Neutrophil (primary cell): Measurements from ENCODE around the gene SEL1L3.

ENCODE experiments used
- H3K27ac ChIP-seq: fragments of 200-600 bp; sonication (generic); 2 replicates; pipeline ENCODE4 v1.5.1; 2016; ENCODE audit warnings: mild to moderate bottlenecking, moderate library complexity
- H3K27me3 ChIP-seq: fragments of 200-600 bp; sonication (generic); 2 replicates; pipeline ENCODE4 v1.6.0; 2016; ENCODE audit warnings: mild to moderate bottlenecking
- H3K36me3 ChIP-seq: fragments of 200-600 bp; sonication (generic); 2 replicates; pipeline ENCODE4 v1.5.1; 2017
- H3K4me1 ChIP-seq, 2 experiments: fragments of 200-600 bp in 1 of 2; sonication (generic) in 1 of 2; 1 replicate in 1 of 2; 2 replicates in 1 of 2; pipeline versions ENCODE4 v1.5.1 to v1.6.1; 2013 to 2016; ENCODE audit warnings: low read depth in 1 of 2, low read length in 1 of 2, mild to moderate bottlenecking in 1 of 2, moderate library complexity in 1 of 2; ENCODE audit not compliant: control insufficient read depth in 1 of 2, insufficient read depth in 1 of 2
- H3K4me3 ChIP-seq, 2 experiments: fragments of 200-600 bp in 1 of 2; sonication (generic) in 1 of 2; 1 replicate in 1 of 2; 2 replicates in 1 of 2; pipeline ENCODE4 v1.5.1; 2013 to 2016; ENCODE audit warnings: low read depth in 1 of 2, low read length in 1 of 2, mild to moderate bottlenecking in 1 of 2, moderate library complexity in 1 of 2
- H3K9me3 ChIP-seq: fragments of 200-600 bp; sonication (generic); 2 replicates; pipeline ENCODE4 v1.5.1; 2016
- CTCF ChIP-seq: fragments of 200-600 bp; sonication (generic); IDR thresholded peaks from 2 replicates; pipeline ENCODE4 v1.5.1; 2016; ENCODE audit warnings: antibody characterized with exemption

The SEL1L3 gene

DNA sequence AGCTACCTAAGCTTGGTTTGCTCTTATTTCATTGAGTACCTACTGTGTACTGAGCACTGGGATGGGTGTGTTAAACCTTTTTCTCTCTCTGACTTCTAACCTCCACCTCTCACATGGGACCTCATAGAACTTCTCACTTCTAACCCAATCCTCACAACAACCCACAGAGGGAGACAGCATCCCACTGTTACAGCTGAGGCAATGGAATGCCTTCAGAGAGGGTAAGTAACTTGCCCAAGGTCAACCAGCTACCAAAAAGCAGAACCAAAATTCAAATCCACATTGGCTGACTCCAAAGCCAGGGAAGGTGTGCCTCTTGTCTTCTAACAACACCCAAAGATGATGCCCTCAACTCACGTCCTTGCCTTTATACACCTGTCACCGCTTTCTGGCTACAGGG lies 5.4 kb downstream of the SEL1L3 start:
- Histone ChIP-seq H3K4me3 (no peak overlapping the region), H3K27me3 (no peaks in the 10 kb centered on the region), H3K4me1 (peaks cover 54 to 70% of the 10 kb centered on the region in 2 experiments), H3K36me3 (no peaks in the 10 kb centered on the region), H3K9me3 (no peaks in the 10 kb centered on the region), H3K27ac (peak overlapping the region; percentile 67)
- TF ChIP-seq CTCF: no peak

DNA sequence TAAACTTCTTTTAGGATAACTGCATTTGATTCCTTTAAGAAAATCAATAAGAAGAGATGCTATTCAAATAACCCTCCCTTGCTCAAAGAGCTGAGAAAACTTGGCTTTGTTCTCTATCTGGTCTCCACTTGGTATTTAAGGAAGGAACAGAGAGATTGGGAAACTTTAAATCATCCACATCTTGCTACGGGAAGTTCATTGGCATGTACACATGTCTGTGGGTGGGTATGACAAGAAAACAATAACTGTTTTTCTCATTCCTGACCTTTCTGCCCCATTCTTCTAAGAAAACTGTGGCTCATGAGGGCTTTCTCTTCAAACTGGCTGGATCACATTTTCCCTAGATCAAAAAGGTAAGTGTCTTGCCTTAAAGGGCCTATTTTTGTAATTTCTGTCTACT lies 6.0 kb downstream of the SEL1L3 start:
- no peak overlapping the region for H3K4me3 ChIP-seq
- peaks cover 50 to 64% of the 10 kb centered on the region in 2 experiments for H3K4me1 ChIP-seq
- H3K36me3 ChIP-seq: no peaks in the 10 kb centered on the region
- H3K27me3 ChIP-seq: no peaks in the 10 kb centered on the region
- H3K9me3 ChIP-seq: no peaks in the 10 kb centered on the region
- peak overlapping the region; percentile 67 for H3K27ac ChIP-seq
- TF ChIP-seq CTCF: no peak

GRCh38 chr4:25852103-25852502 lies 10.7 kb downstream of the SEL1L3 start:
- Histone ChIP-seq H3K27me3 (no peaks in the 10 kb centered on the region), H3K4me1 (peaks cover 17 to 20% of the 10 kb centered on the region in 2 experiments), H3K4me3 (no peak overlapping the region), H3K9me3 (no peaks in the 10 kb centered on the region), H3K27ac (no peak overlapping the region), H3K36me3 (no peaks in the 10 kb centered on the region)
- no peak for TF ChIP-seq CTCF

DNA sequence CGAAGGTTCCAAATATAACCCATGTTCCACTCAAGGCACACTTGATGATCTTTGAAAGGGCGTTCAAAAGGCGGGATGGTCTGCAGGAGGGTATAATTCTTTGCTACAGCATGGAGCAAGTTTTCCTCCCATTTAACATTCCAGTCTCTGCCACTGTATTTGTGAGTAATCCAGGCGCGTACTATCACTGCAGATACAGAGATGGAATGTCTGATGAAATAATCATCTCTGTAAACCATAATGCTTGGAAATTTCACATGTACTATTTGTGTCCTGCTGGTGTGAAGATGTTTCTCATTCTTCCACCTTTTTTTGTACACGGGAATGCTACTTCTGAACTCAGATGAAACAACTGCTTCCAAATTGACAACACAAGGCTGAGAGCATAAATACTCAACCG lies 15.5 kb downstream of the SEL1L3 start:
- Histone ChIP-seq H3K4me3 (no peak overlapping the region), H3K36me3 (no peaks in the 10 kb centered on the region), H3K27ac (no peak overlapping the region), H3K9me3 (no peaks in the 10 kb centered on the region), H3K27me3 (no peaks in the 10 kb centered on the region), H3K4me1 (no peaks in the 10 kb centered on the region)
- TF ChIP-seq CTCF: no peak

DNA sequence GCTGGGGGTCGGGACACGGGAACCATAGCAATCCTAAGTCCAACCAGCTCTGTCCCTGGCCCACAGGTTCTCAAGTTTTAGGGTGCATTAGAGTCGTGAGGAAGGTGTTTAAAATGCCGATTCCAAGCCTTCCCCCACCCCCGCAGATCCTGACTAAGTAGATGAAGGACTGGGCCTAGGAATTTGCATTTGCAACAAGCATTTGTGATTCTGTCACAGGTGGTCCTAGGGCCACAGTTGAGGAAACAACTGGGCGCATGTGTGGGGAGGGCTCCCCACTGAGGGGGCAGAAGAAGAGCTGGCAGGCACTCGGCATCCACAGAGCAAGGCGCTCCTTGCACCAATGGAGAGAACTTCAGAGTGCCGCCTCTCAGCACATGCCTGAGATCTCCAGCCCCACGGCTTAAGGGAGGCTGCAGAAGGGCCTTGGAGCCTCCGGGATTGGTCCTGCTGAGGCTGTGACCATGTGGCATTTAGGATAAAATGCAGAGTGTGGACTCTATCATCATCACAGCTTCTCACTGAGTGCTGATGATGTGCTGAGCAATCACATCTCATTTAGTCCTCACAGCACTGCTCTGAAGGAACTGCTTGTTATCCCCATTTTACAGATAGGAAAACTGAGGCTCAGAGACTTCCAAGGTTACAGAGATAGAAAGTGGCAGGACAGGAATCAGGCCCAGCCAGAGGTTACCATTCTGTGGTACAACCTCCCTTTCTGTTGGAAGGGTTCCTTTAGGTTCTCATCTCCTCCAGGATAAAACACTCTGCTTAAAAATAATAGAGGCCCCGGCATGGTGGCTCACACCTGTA lies 16.7 kb downstream of the SEL1L3 start:
- Histone ChIP-seq H3K36me3 (no peaks in the 10 kb centered on the region), H3K4me1 (no peaks in the 10 kb centered on the region), H3K27me3 (no peaks in the 10 kb centered on the region), H3K4me3 (no peak overlapping the region), H3K9me3 (no peaks in the 10 kb centered on the region), H3K27ac (no peak overlapping the region)
- no peak for TF ChIP-seq CTCF
